Mucosa of rectum (tissue), 2 donors: Measurements from ENCODE around the gene MAPKAP1.
"Not testable (repeated sequence)": the region's sequence is repeated elsewhere in the genome, so short reads cannot be mapped to it uniquely, and the experiment has no call there.

Experiments used
- H3K27ac ChIP-seq, 2 donors: one replicate each; pipeline ENCODE4 v1.7.0; 2013; ENCODE audit warnings: inconsistent platforms in 2 of 2, low read depth in 2 of 2, low read length in 2 of 2
- H3K27me3 ChIP-seq, 2 donors: one replicate each; pipeline ENCODE4 v1.7.0; 2013; ENCODE audit warnings: low read length in 2 of 2; ENCODE audit not compliant: control insufficient read depth in 2 of 2, insufficient read depth in 2 of 2
- H3K36me3 ChIP-seq, 2 donors: one replicate each; pipeline ENCODE4 v1.7.0; 2013; ENCODE audit warnings: low read length in 2 of 2; ENCODE audit not compliant: control insufficient read depth in 2 of 2, insufficient read depth in 2 of 2
- H3K4me1 ChIP-seq, 2 donors: one replicate each; pipeline ENCODE4 v1.7.0; 2013; ENCODE audit warnings: low read length in 2 of 2, mild to moderate bottlenecking in 1 of 2; ENCODE audit not compliant: control insufficient read depth in 2 of 2, insufficient read depth in 2 of 2
- H3K4me3 ChIP-seq, 2 donors: one replicate each; pipeline ENCODE4 v1.7.0; 2013; ENCODE audit warnings: low read length in 2 of 2
- H3K9ac ChIP-seq, 2 donors: one replicate each; pipeline ENCODE4 v1.7.0; 2013; ENCODE audit warnings: low read length in 2 of 2, low read depth in 1 of 2, mild to moderate bottlenecking in 1 of 2
- H3K9me3 ChIP-seq, 2 donors: one replicate each; pipeline ENCODE4 v1.7.0; 2013; ENCODE audit warnings: low read length in 2 of 2; ENCODE audit not compliant: control insufficient read depth in 2 of 2
- donor health status: healthy.
- donor health status: Normal muscosa, but diverticular disease.

Gene MAPKAP1

DNA sequence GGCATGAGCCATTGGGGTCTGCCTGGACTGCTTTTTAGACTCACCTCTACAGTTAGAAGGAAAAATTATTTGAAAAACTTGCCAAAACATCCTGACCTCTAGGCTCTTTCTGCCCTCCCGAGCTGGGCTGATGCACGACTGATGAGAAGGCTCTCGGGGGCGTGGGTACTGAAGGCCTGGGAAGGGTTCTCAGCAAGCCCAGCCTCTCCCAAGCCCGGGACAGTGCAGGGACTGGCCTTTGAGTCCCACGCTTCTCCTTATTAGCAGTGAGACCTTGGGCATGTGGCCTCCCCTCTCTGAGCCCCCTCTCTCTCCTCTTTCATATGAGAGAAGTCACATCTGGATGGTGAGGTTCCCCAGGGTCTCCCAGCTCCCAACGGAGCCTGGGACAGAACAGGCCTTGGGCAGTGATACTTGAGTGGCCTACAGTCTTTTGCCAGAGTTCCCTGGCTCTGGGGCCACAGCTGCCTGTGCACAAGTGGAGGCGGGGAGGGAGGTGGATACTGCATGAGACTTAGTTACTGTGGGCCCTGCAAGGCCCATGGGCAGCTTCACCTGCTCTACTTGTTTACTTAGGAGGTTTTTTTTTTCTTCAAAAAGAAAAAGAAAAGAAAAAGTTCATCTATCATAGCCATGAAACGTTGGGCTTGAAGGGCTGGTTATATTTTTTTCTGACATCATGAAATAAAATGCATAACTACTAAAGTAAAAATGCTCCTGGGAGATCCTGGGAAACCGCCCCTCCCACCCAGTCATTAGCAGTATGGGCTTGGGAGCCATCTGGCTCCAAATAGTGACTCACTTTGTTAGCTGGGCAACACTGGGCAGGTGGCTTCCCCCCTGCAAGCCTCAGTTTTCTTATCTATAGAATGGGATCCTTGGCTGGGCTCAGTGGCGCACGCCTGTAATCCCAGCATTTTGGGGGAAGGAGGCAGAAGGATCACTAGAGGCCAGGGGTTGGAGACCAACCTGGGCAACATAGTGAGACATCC lies 306.0 kb downstream of the MAPKAP1 start:
- Histone ChIP-seq H3K27me3 (no peaks in the 10 kb centered on the region), H3K27ac (no peak overlapping the region), H3K9ac (no peak overlapping the region), H3K36me3 (no peaks in the 10 kb centered on the region), H3K4me1 (no peaks in the 10 kb centered on the region), H3K9me3 (no peaks in the 10 kb centered on the region), H3K4me3 (no peak overlapping the region)

DNA sequence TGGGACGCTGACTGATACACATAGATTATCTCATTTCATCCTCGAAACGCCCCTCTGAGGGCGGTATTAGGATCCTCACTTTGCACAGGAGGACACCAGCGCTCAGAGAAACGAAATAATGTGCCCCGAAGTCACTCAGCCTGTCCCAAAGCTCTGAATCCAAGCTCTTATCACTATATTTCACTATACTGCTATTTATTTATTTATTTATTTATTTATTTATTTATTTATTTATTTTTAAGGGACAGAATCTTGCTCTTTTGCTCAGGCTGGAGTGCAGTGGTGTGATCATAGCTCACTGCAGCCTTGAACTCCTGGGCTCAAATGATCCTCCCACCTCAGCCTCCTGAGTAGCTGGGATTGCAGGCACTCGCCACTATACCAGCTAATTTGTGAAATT lies 306.8 kb downstream of the MAPKAP1 start:
- H3K36me3 ChIP-seq, H3K27ac ChIP-seq, H3K27me3 ChIP-seq, H3K9ac ChIP-seq, H3K4me3 ChIP-seq, H3K9me3 ChIP-seq, H3K4me1 ChIP-seq: not testable (repeated sequence)

DNA sequence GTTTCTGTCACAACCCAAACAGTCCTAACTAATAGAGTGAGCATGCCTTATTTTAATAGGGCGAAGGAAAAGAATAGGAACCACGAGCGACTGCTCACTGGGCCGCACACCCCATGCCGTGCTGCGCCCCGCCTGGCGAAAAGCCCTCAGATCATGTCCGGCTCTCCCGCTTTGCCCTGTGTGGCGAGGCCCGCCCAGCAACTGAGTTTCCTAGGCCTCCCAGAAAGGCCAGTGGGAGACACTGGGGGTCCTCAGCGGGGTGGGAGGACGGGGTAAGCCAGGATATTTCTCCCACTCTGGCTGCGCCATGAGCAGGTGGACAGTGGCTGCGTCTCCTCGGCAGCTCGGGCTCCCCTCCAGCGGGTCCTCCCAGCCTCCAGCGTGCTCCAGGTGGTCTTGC lies 307.3 kb downstream of the MAPKAP1 start:
- H3K9ac ChIP-seq: no peak overlapping the region
- H3K4me1 ChIP-seq: no peaks in the 10 kb centered on the region
- H3K4me3 ChIP-seq: no peak overlapping the region
- no peaks in the 10 kb centered on the region for H3K27me3 ChIP-seq
- no peaks in the 10 kb centered on the region for H3K9me3 ChIP-seq
- H3K27ac ChIP-seq: no peak overlapping the region
- no peaks in the 10 kb centered on the region for H3K36me3 ChIP-seq

DNA sequence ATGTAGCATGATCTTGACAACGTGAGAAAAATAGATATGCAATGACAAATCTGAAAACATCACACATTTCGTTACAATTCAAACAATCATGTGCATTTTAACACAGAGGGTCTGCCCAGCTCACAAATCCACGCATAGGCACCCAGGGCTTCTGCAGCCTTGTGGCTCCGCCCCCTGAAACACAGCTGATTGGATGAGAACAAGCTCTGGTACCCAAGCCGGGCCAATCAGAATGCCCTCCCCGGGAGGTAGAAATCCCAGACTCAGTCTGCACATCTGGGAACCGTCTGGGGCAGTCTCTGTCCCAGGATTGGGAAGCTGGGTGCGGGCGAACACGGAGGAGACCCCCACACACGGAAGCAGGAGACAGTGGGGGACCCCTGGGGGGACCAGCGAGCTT lies 307.8 kb downstream of the MAPKAP1 start:
- no peak overlapping the region for H3K4me3 ChIP-seq
- no peaks in the 10 kb centered on the region for H3K36me3 ChIP-seq
- H3K9ac ChIP-seq: no peak overlapping the region
- H3K27ac ChIP-seq: no peak overlapping the region
- no peaks in the 10 kb centered on the region for H3K4me1 ChIP-seq
- no peaks in the 10 kb centered on the region for H3K27me3 ChIP-seq
- no peaks in the 10 kb centered on the region for H3K9me3 ChIP-seq

DNA sequence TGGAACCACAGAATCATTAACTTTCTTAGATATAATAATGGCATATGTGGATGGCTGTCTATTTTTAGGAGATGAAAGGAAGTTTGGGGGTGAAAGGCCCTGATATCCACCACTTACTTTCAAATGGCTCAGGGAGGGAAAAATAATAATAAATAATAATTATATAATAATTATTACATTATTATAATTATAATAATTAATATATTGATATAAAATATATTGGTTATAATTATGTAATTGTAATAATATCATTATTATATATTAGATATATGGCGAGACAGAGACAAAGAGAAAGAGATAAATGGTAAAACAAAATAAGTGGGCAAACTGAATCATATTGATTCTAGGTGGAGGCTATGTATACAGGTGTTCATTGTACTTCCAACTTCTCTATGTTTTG lies 308.8 kb downstream of the MAPKAP1 start:
- no peak overlapping the region for H3K9ac ChIP-seq
- no peaks in the 10 kb centered on the region for H3K27me3 ChIP-seq

DNA sequence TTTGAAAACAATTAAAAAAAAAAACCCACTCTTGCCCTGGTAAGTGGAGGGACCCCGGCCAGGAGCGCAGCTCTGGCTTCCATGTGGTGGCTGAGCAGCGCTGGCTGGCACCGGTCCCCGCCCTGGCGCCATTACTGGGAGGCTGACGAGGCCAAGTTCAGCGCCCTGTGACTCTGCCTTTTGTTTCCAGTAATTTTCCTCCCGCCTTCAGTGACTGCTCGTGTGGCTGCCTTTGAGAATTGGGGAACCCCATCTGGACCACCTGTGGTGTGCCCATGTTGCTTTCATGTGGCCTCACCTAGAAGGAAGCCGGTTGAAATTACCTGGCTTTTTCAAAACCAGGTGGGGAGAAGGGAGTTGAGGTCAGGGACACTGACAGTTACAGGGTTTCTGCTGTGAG lies 309.3 kb downstream of the MAPKAP1 start:
- no peak overlapping the region for H3K27ac ChIP-seq
- H3K4me1 ChIP-seq: no peaks in the 10 kb centered on the region
- no peaks in the 10 kb centered on the region for H3K27me3 ChIP-seq
- H3K36me3 ChIP-seq: no peaks in the 10 kb centered on the region
- no peak overlapping the region for H3K9ac ChIP-seq
- no peaks in the 10 kb centered on the region for H3K9me3 ChIP-seq
- H3K4me3 ChIP-seq: no peak overlapping the region

More for the DNA sequence above, 308.8 kb downstream of the MAPKAP1 start:
- no peaks in the 10 kb centered on the region for H3K36me3 ChIP-seq
- no peak overlapping the region for H3K27ac ChIP-seq
- H3K9me3 ChIP-seq: no peaks in the 10 kb centered on the region
- H3K4me3 ChIP-seq: no peak overlapping the region
- no peaks in the 10 kb centered on the region for H3K4me1 ChIP-seq

DNA sequence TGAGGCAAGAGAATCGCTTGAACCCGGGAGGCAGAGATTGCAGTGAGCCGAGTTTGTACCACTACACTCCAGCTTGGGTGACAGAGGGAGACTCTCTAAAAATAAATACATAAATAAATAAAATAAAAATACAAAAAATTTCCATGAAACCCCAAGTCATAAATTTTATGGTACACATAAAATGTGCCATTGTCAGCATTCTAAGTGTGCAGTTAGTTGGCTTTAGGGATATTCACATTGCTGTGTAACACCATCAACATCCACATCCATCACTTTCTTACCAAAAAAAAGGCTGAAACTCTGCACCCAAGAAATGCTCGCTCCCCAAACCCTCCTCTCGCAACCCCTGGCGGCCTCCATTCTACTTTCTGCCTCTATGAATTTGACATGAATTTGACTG lies 310.2 kb downstream of the MAPKAP1 start:
- no peak overlapping the region for H3K9ac ChIP-seq
- no peaks in the 10 kb centered on the region for H3K36me3 ChIP-seq
- no peaks in the 10 kb centered on the region for H3K27me3 ChIP-seq
- no peaks in the 10 kb centered on the region for H3K9me3 ChIP-seq
- H3K4me1 ChIP-seq: no peaks in the 10 kb centered on the region
- H3K4me3 ChIP-seq: no peak overlapping the region
- H3K27ac ChIP-seq: no peak overlapping the region

DNA sequence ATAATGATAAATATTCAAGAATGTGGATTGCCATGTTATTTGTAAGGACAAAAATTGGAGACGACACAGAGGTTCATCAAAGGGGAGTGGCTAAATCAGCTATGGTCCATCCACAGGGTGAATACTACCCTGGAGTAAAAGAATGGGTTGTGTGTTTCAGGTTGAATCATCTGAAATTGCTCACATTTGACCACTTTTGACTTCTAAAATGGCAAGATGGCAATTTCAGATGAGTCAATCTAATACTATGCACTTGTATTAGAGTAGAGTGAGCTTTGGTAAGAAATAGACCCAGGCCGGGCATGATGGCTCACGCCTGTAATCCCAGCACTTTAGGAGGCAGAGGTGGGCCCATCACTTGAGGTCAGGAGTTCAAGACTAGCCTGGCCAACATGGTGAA lies 313.6 kb downstream of the MAPKAP1 start:
- Histone ChIP-seq H3K4me1 (no peaks in the 10 kb centered on the region), H3K9ac (no peak overlapping the region), H3K27me3 (no peaks in the 10 kb centered on the region), H3K36me3 (no peaks in the 10 kb centered on the region), H3K4me3 (no peak overlapping the region), H3K9me3 (no peaks in the 10 kb centered on the region), H3K27ac (no peak overlapping the region)

DNA sequence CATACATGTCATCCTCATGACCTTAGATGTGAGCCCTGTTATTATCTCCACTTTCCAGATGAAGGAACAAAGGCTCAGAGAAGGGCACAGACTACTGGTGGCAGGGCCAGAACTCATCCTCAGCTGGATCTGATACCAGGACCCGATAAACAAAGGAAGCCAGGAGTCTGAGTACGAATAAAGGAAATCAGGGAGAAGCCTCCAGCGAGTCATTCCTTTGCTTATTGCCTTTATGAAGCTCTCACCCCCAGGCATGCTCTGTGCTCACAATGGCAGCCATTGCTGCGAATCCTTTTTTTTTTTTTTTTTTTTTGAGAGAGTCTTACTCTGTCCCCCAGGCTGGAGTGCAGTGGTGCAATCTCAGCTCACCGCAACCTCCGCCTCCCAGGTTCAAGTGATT lies 315.3 kb downstream of the MAPKAP1 start:
- Histone ChIP-seq H3K9ac (no peak overlapping the region), H3K4me3 (no peak overlapping the region), H3K27ac (no peak overlapping the region), H3K4me1 (no peaks in the 10 kb centered on the region), H3K9me3 (no peaks in the 10 kb centered on the region), H3K27me3 (no peaks in the 10 kb centered on the region), H3K36me3 (no peaks in the 10 kb centered on the region)

DNA sequence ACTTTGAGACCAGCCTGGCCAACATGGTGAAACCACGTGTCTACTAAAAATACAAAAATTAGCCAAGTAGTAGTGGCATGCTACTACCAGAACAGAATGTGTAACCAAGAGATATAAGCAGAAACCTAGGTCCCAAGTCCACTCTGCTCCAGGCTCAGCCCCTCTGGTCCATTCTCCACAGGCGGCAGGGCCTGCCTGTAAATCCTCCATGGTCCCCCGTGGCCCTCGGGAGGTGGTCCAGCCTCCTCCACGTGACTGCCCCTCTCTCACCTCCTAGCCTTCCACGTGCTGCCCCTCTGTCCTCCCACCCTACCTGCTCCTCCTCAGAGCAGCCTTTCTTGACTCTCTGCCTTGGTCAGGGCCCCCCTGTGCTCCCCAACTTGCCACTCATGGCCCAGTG lies 318.0 kb downstream of the MAPKAP1 start:
- Histone ChIP-seq H3K27ac (no peak overlapping the region), H3K36me3 (no peaks in the 10 kb centered on the region), H3K9ac (no peak overlapping the region), H3K9me3 (no peaks in the 10 kb centered on the region), H3K27me3 (no peaks in the 10 kb centered on the region), H3K4me3 (no peak overlapping the region), H3K4me1 (no peaks in the 10 kb centered on the region)
